ENCODE data around the gene ETFDH. TPM values are rescaled to one million over a fixed set of nuclear protein-coding genes. Genes with fewer than 3 reads are reported as not detected.

Gene ETFDH
- total and polyA plus RNA-seq, 2 experiments from 2014 or later, result 11.4 to 17.7 TPM

DNA sequence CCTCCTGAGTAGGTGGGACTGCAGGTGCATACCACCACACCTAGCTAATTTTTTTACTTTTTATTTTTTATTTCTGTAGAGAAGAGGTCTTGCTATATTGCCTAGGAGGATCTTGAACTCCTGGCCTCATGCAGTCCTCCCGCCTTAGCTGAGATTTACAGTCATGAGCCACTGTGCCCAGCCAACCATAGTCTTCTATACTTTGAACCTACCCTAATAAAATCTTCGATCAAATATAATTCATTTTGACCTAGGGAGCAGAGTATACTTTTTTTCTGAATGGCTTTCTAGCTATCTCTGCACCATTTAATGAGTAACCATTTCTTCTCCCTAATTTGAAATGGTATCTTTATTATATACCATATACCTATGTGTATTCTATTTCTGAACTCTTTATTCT, 6.7 kb downstream of the ETFDH start:
- H3K4me3 ChIP-seq, result no peak overlapping the region
- no peak overlapping the region for H3K27ac ChIP-seq (ENCODE audit: low read depth)
- no peaks in the 10 kb centered on the region for H3K36me3 ChIP-seq (ENCODE audit: insufficient read depth)
- H2AFZ ChIP-seq, result no peak overlapping the region
- H3K36me3 Mint-ChIP-seq (ENCODE audit: low read depth), result no peaks in the 10 kb centered on the region
- TF ChIP-seq EZH2 (IDR thresholded peaks at IDR 0.05; ENCODE audit: low read depth, unreplicated experiment) (no peak), CTCF (conservative IDR thresholded peaks at IDR 0.05; ENCODE audit: low read depth in 2 of 2) (no peak), CREB1 (CRISPR knock-in tag; IDR thresholded peaks at IDR 0.05; ENCODE audit: low read depth) (no peak), ZNF114 (CRISPR knock-in tag; IDR thresholded peaks at IDR 0.05) (no peak)
- H3K27me3 ChIP-seq (ENCODE audit: insufficient read depth), result no peaks in the 10 kb centered on the region
- no peak overlapping the region for H3K4me2 ChIP-seq
- peaks cover 5% of the 10 kb centered on the region; the same call in 2 of the 3 replicates for H3K4me1 Mint-ChIP-seq
- peaks cover 2% of the 10 kb centered on the region; the same call in 1 of the 2 replicates for H3K79me2 ChIP-seq (replicated peaks; ENCODE audit: insufficient read depth)
- H4K20me1 ChIP-seq (replicated peaks; ENCODE audit: insufficient read depth), result no peaks in the 10 kb centered on the region
- no peaks in the 10 kb centered on the region for H3K9me2 ChIP-seq (ENCODE audit: insufficient read depth)
- H3K27ac Mint-ChIP-seq, result no peak overlapping the region
- H3K4me3 Mint-ChIP-seq, result no peak overlapping the region
- DNase-seq (ENCODE audit: low spot score) (no peak), ATAC-seq (no peak)
- no peaks in the 10 kb centered on the region for H3F3A ChIP-seq (replicated peaks; ENCODE audit: low read depth)
- no peaks in the 10 kb centered on the region for H3K9me3 Mint-ChIP-seq
- no peaks in the 10 kb centered on the region for H3K27me3 Mint-ChIP-seq (ENCODE audit: insufficient read depth, low read depth, poor library complexity)
- H3K4me1 ChIP-seq (ENCODE audit: insufficient read depth), result no peaks in the 10 kb centered on the region

- no peak for DNase-seq (ENCODE audit: low spot score)
- Mint-ChIP-seq H3K27ac (no peak overlapping the region), H3K4me1 (peaks cover 10% of the 10 kb centered on the region; the same call in 2 of the 3 replicates), H3K36me3 (ENCODE audit: low read depth) (no peaks in the 10 kb centered on the region), H3K4me3 (no peak overlapping the region), H3K27me3 (ENCODE audit: insufficient read depth, low read depth, poor library complexity) (no peaks in the 10 kb centered on the region), H3K9me3 (no peaks in the 10 kb centered on the region)
- H3K27ac ChIP-seq (ENCODE audit: low read depth), result no peak overlapping the region
- H3K4me2 ChIP-seq, result no peak overlapping the region
- no peaks in the 10 kb centered on the region for H3K27me3 ChIP-seq (ENCODE audit: insufficient read depth)
- no peaks in the 10 kb centered on the region for H3K79me2 ChIP-seq (replicated peaks; ENCODE audit: insufficient read depth)
- peaks cover 6% of the 10 kb centered on the region; the same call in 1 of the 2 replicates for H3K4me1 ChIP-seq (ENCODE audit: insufficient read depth)
- no peak overlapping the region for H3K4me3 ChIP-seq
- H3K9me2 ChIP-seq (ENCODE audit: insufficient read depth), result no peaks in the 10 kb centered on the region
- no peaks in the 10 kb centered on the region for H4K20me1 ChIP-seq (replicated peaks; ENCODE audit: insufficient read depth)
- no peak for ATAC-seq
- H3F3A ChIP-seq (replicated peaks; ENCODE audit: low read depth), result no peaks in the 10 kb centered on the region
- no peaks in the 10 kb centered on the region for H3K36me3 ChIP-seq (ENCODE audit: insufficient read depth)
- H2AFZ ChIP-seq, result no peak overlapping the region
- no peak for TF ChIP-seq EZH2phosphoT487 (IDR thresholded peaks at IDR 0.05; ENCODE audit: unreplicated experiment)
- no peak for TF ChIP-seq EZH2 (IDR thresholded peaks at IDR 0.05; ENCODE audit: low read depth, unreplicated experiment)
- TF ChIP-seq REST (IDR thresholded peaks at IDR 0.05; ENCODE audit: unreplicated experiment), result no peak
- no peak for TF ChIP-seq STAT1 (IDR thresholded peaks at IDR 0.05; ENCODE audit: unreplicated experiment)
- no peak for TF ChIP-seq NANOG (IDR thresholded peaks at IDR 0.05; ENCODE audit: borderline replicate concordance)
- no peak for TF ChIP-seq ZNF331 (CRISPR knock-in tag; IDR thresholded peaks at IDR 0.05; ENCODE audit: low read depth)
- no peak for TF ChIP-seq POLR2AphosphoS5 (IDR thresholded peaks at IDR 0.05; ENCODE audit: low read depth)
- TF ChIP-seq ZNF462 (CRISPR knock-in tag; IDR thresholded peaks at IDR 0.05), result no peak
- no peak for TF ChIP-seq ZNF114 (CRISPR knock-in tag; IDR thresholded peaks at IDR 0.05)
Observed at GRCh38 chr4:158681629-158682028, 9.5 kb downstream of the ETFDH start.

Measured in GM23338 (cell line).